Fibroblast of lung (primary cell): ENCODE results near the gene NPY1R.

ENCODE experiments used
- CTCF ChIP-seq, 2 donors: IDR thresholded peaks in 1 of 2; conservative IDR thresholded peaks in 1 of 2; 1 replicate in 1 of 2; 2 replicates in 1 of 2; pipeline ENCODE4 v1.5.1; 2011 to 2012; ENCODE audit warnings: low read length in 2 of 2, control low read depth in 1 of 2, inconsistent platforms in 1 of 2, low read depth in 1 of 2, mild to moderate bottlenecking in 1 of 2
- EZH2 ChIP-seq: IDR thresholded peaks from 2 replicates; pipeline ENCODE4 v1.5.1; 2012; ENCODE audit warnings: low read length, control low read depth, mild to moderate bottlenecking; ENCODE audit errors: missing control alignments

- TF ChIP-seq CTCF (conservative IDR thresholded peaks at IDR 0.05 in 1 of 2, IDR thresholded peaks at IDR 0.05 in 1 of 2; ENCODE audit: low read depth in 1 of 2, low read length in 2 of 2) (no peak), EZH2 (no peak)
Measured at GRCh38 chr4:163300445-163300844, 32.0 kb downstream of the NPY1R start.
